HepG2 (cell line): ENCODE results near the gene NR1I2. TPM values are rescaled to one million over a fixed set of nuclear protein-coding genes. Genes with fewer than 3 reads are reported as not detected.

ENCODE experiments used
- DR1 ChIP-seq: sonication (generic); formaldehyde crosslinking; IDR thresholded peaks from 2 replicates; pipeline ENCODE4 v1.8.0; 2021; ENCODE audit warnings: mild to moderate bottlenecking, missing genetic modification reagents, inconsistent platforms
- HNF4A ChIP-seq: sonication (generic); formaldehyde crosslinking; IDR thresholded peaks from 2 replicates; pipeline ENCODE4 v1.4.0; 2020; ENCODE audit warnings: missing genetic modification reagents
- JUN ChIP-seq: sonication (generic); formaldehyde crosslinking; IDR thresholded peaks from 2 replicates; pipeline ENCODE4 v1.4.0; 2020; ENCODE audit warnings: mild to moderate bottlenecking, missing genetic modification reagents
- NAIF1 ChIP-seq: sonication (generic); formaldehyde crosslinking; IDR thresholded peaks from 2 replicates; pipeline ENCODE4 v1.5.0; 2020; ENCODE audit warnings: mild to moderate bottlenecking, missing genetic modification reagents, borderline replicate concordance
- NFKBIZ ChIP-seq: IDR thresholded peaks from 2 replicates; pipeline ENCODE4 v1.6.1; 2018; ENCODE audit warnings: missing genetic modification reagents, missing compliant biosample characterization
- NR2C2 ChIP-seq: sonication (generic); formaldehyde crosslinking; IDR thresholded peaks from 2 replicates; pipeline ENCODE4 v1.4.0; 2020; ENCODE audit warnings: missing genetic modification reagents, mild to moderate bottlenecking, moderate library complexity, borderline replicate concordance
- NRL ChIP-seq: sonication (generic); formaldehyde crosslinking; IDR thresholded peaks from 2 replicates; pipeline ENCODE4 v1.5.0; 2020; ENCODE audit warnings: missing genetic modification reagents, mild to moderate bottlenecking, moderate library complexity, borderline replicate concordance
- PHB2 ChIP-seq: fragments of 450-650 bp; IDR thresholded peaks from 2 replicates; pipeline ENCODE4 v1.6.1; 2018; ENCODE audit not compliant: partially characterized antibody
- PRMT3 ChIP-seq: sonication (generic); formaldehyde crosslinking; IDR thresholded peaks from 2 replicates; pipeline ENCODE4 v1.8.1; 2022; ENCODE audit warnings: low read depth, mild to moderate bottlenecking, moderate library complexity, missing genetic modification reagents, borderline replicate concordance
- SP4 ChIP-seq: sonication (generic); formaldehyde crosslinking; IDR thresholded peaks from 2 replicates; pipeline ENCODE4 v1.8.1; 2023; ENCODE audit warnings: mild to moderate bottlenecking, missing genetic modification reagents
- SSRP1 ChIP-seq: IDR thresholded peaks from 2 replicates; pipeline ENCODE4 v1.6.1; 2016; ENCODE audit warnings: control low read depth
- TCF7 ChIP-seq: sonication (generic); IDR thresholded peaks from 2 replicates; pipeline ENCODE4 v1.6.1; 2016; ENCODE audit warnings: antibody characterized with exemption, low read depth
- TFDP1 ChIP-seq: IDR thresholded peaks from 2 replicates; pipeline ENCODE4 v1.6.1; 2016; ENCODE audit warnings: missing compliant biosample characterization, missing genetic modification reagents, borderline replicate concordance
- TMF1 ChIP-seq: sonication (generic); formaldehyde crosslinking; IDR thresholded peaks from 2 replicates; pipeline ENCODE4 v1.8.1; 2022; ENCODE audit warnings: low read depth, missing genetic modification reagents
- ZKSCAN8 ChIP-seq: IDR thresholded peaks from 2 replicates; pipeline ENCODE4 v1.6.1; 2016; ENCODE audit warnings: borderline replicate concordance, missing genetic modification reagents, missing compliant biosample characterization
- ZNF121 ChIP-seq: sonication (generic); formaldehyde crosslinking; IDR thresholded peaks from 2 replicates; pipeline ENCODE4 v1.5.0; 2020; ENCODE audit warnings: mild to moderate bottlenecking, missing genetic modification reagents
- ZNF274 ChIP-seq: sonication (generic); formaldehyde crosslinking; IDR thresholded peaks from 2 replicates; pipeline ENCODE4 v1.5.1; 2020; ENCODE audit warnings: mild to moderate bottlenecking, missing genetic modification reagents
- ZNF350 ChIP-seq: sonication (generic); formaldehyde crosslinking; IDR thresholded peaks from 2 replicates; pipeline ENCODE4 v1.4.0; 2020; ENCODE audit warnings: mild to moderate bottlenecking, low read depth, missing genetic modification reagents, borderline replicate concordance
- ZNF543 ChIP-seq: sonication (generic); formaldehyde crosslinking; IDR thresholded peaks from 2 replicates; pipeline ENCODE4 v1.4.0; 2020; ENCODE audit warnings: mild to moderate bottlenecking, missing genetic modification reagents
- ZNF557 ChIP-seq: sonication (generic); formaldehyde crosslinking; IDR thresholded peaks from 2 replicates; pipeline ENCODE4 v1.4.0; 2020; ENCODE audit warnings: missing genetic modification reagents
- ZNF629 ChIP-seq: sonication (generic); formaldehyde crosslinking; conservative IDR thresholded peaks from 2 replicates; pipeline ENCODE4 v1.5.0; 2020; ENCODE audit warnings: missing genetic modification reagents
- ZSCAN30 ChIP-seq: sonication (generic); formaldehyde crosslinking; IDR thresholded peaks from 2 replicates; pipeline ENCODE4 v1.5.0; 2020; ENCODE audit warnings: mild to moderate bottlenecking, missing genetic modification reagents
- polyA plus RNA-seq, 8 experiments: library from polyadenylated mRNA; depleted of rRNA in 3 of 8; stranded (reverse) in 7 of 8; unstranded in 1 of 8; fragments of >200 nt; fragmentation: Illumina TruSeq in 4 of 8; extraction: Trizol in 4 of 8; gene quantifications; 2 replicates each; pipeline versions ENCODE4 v1.2.1 to v1.2.3, GENCODE V29; 2011 to 2016; ENCODE audit warnings: low read depth in 4 of 8, missing spikeins in 1 of 8, mixed read lengths in 1 of 8; ENCODE audit not compliant: insufficient read depth in 1 of 8
- total RNA-seq, 5 experiments: library from RNA; depleted of rRNA; stranded (reverse); fragments of >200 nt; fragmentation: Illumina TruSeq; extraction: Trizol; gene quantifications; 2 replicates each; pipeline ENCODE4 v1.2.3, GENCODE V29; 2016; ENCODE audit warnings: low read depth in 1 of 5
- TF ChIP-seq, protein P1 (sequence below): sonication (generic); formaldehyde crosslinking; conservative IDR thresholded peaks from 2 replicates; pipeline ENCODE4 v1.4.0; 2020; ENCODE audit warnings: mild to moderate bottlenecking, missing genetic modification reagents, moderate library complexity
- TF ChIP-seq, protein P2 (sequence below): sonication (generic); formaldehyde crosslinking; IDR thresholded peaks from 2 replicates; pipeline ENCODE4 v1.4.0; 2020; ENCODE audit warnings: missing genetic modification reagents, low read depth, mild to moderate bottlenecking, borderline replicate concordance

The NR1I2 gene
- total and polyA plus RNA-seq, 2 of the 13 experiments (the other 11 are each of a cell fraction or from before 2014, with no cell fraction given) = 8.8 to 13.4 TPM

GRCh38 chr3:119794971-119795612 is 13.2 kb downstream of the NR1I2 start (continued):
- TF ChIP-seq ZNF274 (CRISPR knock-in tag) (no peak), NFKBIZ (CRISPR knock-in tag) (no peak), ZNF121 (CRISPR knock-in tag) (peak; percentile 67; the same call in 1 of the 2 replicates), TCF7 (peak; percentile 82), ZNF543 (CRISPR knock-in tag) (no peak), NAIF1 (CRISPR knock-in tag) (0 out of 2 replicates have a peak, but pooled peaks have one; percentile 51), PHB2 (no peak), ZNF557 (CRISPR knock-in tag) (0 out of 2 replicates have a peak, but pooled peaks have one; percentile 62), NR2C2 (CRISPR knock-in tag) (0 out of 2 replicates have a peak, but pooled peaks have one; percentile 34), PRMT3 (CRISPR knock-in tag) (no peak), ZKSCAN8 (0 out of 2 replicates have a peak, but pooled peaks have one; percentile 33), SP4 (CRISPR knock-in tag) (0 out of 2 replicates have a peak, but pooled peaks have one; percentile 20), TMF1 (CRISPR knock-in tag) (no peak), NRL (CRISPR knock-in tag) (no peak), ZNF350 (CRISPR knock-in tag) (peak; percentile 73; the same call in 1 of the 2 replicates), TFDP1 (CRISPR knock-in tag) (peak; percentile 26; the same call in 1 of the 2 replicates), SSRP1 (CRISPR knock-in tag) (no peak), HNF4A (CRISPR knock-in tag) (peak; percentile 98), ZNF629 (CRISPR knock-in tag) (peak; percentile 43; the same call in 1 of the 2 replicates), JUN (CRISPR knock-in tag) (peak; percentile 90), DR1 (CRISPR knock-in tag) (0 out of 2 replicates have a peak, but pooled peaks have one; percentile 42), ZSCAN30 (CRISPR knock-in tag) (no peak; the same call in 1 of the 2 replicates)
- TF ChIP-seq, protein P1, sequence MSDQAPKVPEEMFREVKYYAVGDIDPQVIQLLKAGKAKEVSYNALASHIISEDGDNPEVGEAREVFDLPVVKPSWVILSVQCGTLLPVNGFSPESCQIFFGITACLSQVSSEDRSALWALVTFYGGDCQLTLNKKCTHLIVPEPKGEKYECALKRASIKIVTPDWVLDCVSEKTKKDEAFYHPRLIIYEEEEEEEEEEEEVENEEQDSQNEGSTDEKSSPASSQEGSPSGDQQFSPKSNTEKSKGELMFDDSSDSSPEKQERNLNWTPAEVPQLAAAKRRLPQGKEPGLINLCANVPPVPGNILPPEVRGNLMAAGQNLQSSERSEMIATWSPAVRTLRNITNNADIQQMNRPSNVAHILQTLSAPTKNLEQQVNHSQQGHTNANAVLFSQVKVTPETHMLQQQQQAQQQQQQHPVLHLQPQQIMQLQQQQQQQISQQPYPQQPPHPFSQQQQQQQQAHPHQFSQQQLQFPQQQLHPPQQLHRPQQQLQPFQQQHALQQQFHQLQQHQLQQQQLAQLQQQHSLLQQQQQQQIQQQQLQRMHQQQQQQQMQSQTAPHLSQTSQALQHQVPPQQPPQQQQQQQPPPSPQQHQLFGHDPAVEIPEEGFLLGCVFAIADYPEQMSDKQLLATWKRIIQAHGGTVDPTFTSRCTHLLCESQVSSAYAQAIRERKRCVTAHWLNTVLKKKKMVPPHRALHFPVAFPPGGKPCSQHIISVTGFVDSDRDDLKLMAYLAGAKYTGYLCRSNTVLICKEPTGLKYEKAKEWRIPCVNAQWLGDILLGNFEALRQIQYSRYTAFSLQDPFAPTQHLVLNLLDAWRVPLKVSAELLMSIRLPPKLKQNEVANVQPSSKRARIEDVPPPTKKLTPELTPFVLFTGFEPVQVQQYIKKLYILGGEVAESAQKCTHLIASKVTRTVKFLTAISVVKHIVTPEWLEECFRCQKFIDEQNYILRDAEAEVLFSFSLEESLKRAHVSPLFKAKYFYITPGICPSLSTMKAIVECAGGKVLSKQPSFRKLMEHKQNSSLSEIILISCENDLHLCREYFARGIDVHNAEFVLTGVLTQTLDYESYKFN (CRISPR knock-in tag) = peak; percentile 84
- TF ChIP-seq, protein P2, sequence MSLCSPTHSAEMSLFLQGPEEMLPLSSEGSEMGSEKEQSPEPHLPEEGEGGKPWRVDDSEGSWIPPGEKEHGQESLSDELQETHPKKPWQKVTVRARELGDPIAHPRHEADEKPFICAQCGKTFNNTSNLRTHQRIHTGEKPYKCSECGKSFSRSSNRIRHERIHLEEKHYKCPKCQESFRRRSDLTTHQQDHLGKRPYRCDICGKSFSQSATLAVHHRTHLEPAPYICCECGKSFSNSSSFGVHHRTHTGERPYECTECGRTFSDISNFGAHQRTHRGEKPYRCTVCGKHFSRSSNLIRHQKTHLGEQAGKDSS = no peak
